Left ventricle myocardium inferior (tissue), 1 donor: ENCODE measurements around the gene SLC41A1. TPM values are rescaled to one million over a fixed set of nuclear protein-coding genes. Genes with fewer than 3 reads are reported as not detected.

ENCODE experiments used
- DNase-seq: peaks from one replicate; pipeline ENCODE4 v3.0.0-alpha.2; 2020
- H3K27ac ChIP-seq: fragments of 200-600 bp; replicated peaks from 2 replicates; pipeline ENCODE4 v1.8.0; 2021
- H3K27me3 ChIP-seq: fragments of 200-600 bp; 2 replicates; pipeline ENCODE4 v1.8.0; 2021; ENCODE audit warnings: low read depth
- H3K36me3 ChIP-seq: fragments of 200-600 bp; 2 replicates; pipeline ENCODE4 v1.8.0; 2021
- H3K4me1 ChIP-seq: fragments of 200-600 bp; 2 replicates; pipeline ENCODE4 v1.8.0; 2021
- H3K4me3 ChIP-seq: fragments of 200-600 bp; 2 replicates; pipeline ENCODE4 v1.8.0; 2021; ENCODE audit warnings: mild to moderate bottlenecking, moderate library complexity
- H3K9me3 ChIP-seq: fragments of 200-600 bp; replicated peaks from 2 replicates; pipeline ENCODE4 v1.8.0; 2021
- intact Hi-C: fragments of 100-400 bp; cut with micrococcal nuclease; formaldehyde crosslinking; loops from one replicate; pipeline ENCODE4 v1.11.0; 2022
- total RNA-seq: library from RNA; stranded (reverse); fragmentation: NEBNext Ultra II Directional; extraction: Animal tissue kit (Norgen Biotek cat#: 25700); gene quantifications from one replicate; pipeline ENCODE4 v1.2.1, GENCODE V29; 2021
- TF ChIP-seq, protein P1 (sequence below): fragments of 200-600 bp; IDR thresholded peaks from 2 replicates; pipeline ENCODE4 v1.8.0; 2021; ENCODE audit warnings: antibody characterized with exemption, mild to moderate bottlenecking, borderline replicate concordance
- donor health status: DM: no; HTN: yes; CAD: no; lungs with severe emphysema.

The SLC41A1 gene
- total RNA-seq, 1 donor from 2014 or later, result 486 TPM

DNA sequence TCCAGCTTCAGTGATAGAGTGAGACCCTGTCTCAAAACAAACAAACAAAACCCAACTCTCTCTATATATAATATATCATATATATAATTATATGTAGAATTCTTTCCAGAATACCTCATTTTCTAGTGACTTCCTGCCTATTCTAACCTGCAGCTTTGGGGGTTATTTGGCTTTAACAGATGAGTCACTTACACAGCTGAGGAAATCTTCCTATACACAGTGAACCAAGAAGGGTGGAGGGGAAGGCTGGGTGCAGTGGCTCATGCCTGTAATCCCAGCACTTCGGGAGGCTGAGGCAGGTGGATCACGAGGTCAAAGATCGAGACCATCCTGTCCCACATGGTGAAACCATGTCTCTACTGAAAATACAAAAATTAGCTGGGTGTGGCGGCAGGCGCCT lies 47.0 kb downstream of the SLC41A1 start:
- Histone ChIP-seq H3K27ac (no peak overlapping the region), H3K27me3 (no peaks in the 10 kb centered on the region), H3K4me1 (no peaks in the 10 kb centered on the region), H3K4me3 (no peak overlapping the region), H3K36me3 (peaks cover 10% of the 10 kb centered on the region), H3K9me3 (no peaks in the 10 kb centered on the region)
- TF ChIP-seq, protein P1, sequence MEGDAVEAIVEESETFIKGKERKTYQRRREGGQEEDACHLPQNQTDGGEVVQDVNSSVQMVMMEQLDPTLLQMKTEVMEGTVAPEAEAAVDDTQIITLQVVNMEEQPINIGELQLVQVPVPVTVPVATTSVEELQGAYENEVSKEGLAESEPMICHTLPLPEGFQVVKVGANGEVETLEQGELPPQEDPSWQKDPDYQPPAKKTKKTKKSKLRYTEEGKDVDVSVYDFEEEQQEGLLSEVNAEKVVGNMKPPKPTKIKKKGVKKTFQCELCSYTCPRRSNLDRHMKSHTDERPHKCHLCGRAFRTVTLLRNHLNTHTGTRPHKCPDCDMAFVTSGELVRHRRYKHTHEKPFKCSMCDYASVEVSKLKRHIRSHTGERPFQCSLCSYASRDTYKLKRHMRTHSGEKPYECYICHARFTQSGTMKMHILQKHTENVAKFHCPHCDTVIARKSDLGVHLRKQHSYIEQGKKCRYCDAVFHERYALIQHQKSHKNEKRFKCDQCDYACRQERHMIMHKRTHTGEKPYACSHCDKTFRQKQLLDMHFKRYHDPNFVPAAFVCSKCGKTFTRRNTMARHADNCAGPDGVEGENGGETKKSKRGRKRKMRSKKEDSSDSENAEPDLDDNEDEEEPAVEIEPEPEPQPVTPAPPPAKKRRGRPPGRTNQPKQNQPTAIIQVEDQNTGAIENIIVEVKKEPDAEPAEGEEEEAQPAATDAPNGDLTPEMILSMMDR, result no peak
- intact Hi-C loops, result no loop called here
- no peak for DNase-seq

DNA sequence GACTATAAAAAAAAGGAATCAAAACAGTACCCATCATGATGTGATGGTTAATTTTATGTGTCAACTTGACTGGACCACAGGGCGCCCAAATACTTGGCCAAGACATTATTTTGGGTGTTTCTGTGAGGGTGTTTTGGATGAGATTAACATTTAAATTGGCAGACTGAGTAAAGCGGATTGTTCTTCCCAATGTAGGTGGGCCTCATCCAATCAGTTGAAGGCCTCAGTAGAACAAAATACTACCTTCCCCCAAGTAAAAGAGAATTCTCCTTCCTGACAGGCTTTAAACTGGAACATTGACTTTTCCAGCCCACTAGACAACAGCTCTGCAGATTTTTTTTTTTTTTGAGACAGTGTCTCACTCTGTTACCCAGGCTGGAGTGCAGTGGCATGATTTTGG lies 48.4 kb downstream of the SLC41A1 start:
- TF ChIP-seq, protein P1, result no peak
- H3K9me3 ChIP-seq, result no peaks in the 10 kb centered on the region
- H3K4me3 ChIP-seq, result no peak overlapping the region
- intact Hi-C loops, result no loop called here
- H3K4me1 ChIP-seq, result no peaks in the 10 kb centered on the region
- no peak overlapping the region for H3K27ac ChIP-seq
- H3K27me3 ChIP-seq, result no peaks in the 10 kb centered on the region
- no peak for DNase-seq
- no peaks in the 10 kb centered on the region for H3K36me3 ChIP-seq

DNA sequence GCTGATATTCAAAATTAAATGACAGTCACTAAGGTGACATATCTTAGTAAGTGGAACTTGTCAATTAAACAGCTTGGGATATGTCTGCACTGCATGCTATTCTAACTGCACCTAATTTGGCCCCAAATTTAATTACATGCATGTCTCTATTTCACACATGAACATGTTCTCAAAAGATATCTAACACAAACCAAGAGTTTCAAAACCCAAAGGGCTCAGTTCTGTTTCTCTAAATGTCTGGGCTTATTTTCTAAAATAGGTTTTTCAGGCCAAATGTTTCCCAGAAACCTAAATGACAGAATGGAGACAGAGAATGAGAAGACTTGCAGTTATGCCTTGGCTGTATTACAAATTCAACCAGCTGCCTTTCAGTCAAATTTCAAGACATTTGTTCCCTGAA lies 49.0 kb downstream of the SLC41A1 start:
- Histone ChIP-seq H3K36me3 (no peaks in the 10 kb centered on the region), H3K27me3 (no peaks in the 10 kb centered on the region), H3K4me3 (no peak overlapping the region), H3K9me3 (no peaks in the 10 kb centered on the region), H3K27ac (no peak overlapping the region), H3K4me1 (no peaks in the 10 kb centered on the region)
- TF ChIP-seq, protein P1, result no peak
- intact Hi-C loops, result no loop called here
- no peak for DNase-seq

DNA sequence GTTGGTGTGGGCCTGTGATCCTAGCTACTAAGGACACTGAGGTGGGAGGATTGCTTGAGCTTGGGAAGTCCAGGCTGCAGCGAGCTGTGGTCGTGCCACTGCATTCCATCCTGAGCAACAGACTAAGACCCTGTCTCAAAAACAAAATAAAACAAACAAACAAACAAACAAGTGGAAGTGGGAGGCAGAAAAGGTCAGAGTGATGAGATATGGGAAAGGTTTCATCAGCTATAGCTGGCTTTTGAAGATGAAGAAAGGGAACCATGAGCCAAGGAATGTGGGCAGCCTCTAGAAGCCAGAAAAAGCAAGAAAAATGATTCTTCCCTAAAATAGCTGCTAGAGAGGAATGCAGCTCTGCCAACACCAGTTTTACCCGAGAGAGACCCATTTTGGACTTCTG lies 52.4 kb downstream of the SLC41A1 start:
- Histone ChIP-seq H3K4me1 (no peaks in the 10 kb centered on the region), H3K9me3 (no peaks in the 10 kb centered on the region), H3K36me3 (no peaks in the 10 kb centered on the region), H3K27ac (no peak overlapping the region), H3K4me3 (no peak overlapping the region), H3K27me3 (no peaks in the 10 kb centered on the region)
- intact Hi-C loops, result no loop called here
- DNase-seq, result no peak
- TF ChIP-seq, protein P1, result no peak

DNA sequence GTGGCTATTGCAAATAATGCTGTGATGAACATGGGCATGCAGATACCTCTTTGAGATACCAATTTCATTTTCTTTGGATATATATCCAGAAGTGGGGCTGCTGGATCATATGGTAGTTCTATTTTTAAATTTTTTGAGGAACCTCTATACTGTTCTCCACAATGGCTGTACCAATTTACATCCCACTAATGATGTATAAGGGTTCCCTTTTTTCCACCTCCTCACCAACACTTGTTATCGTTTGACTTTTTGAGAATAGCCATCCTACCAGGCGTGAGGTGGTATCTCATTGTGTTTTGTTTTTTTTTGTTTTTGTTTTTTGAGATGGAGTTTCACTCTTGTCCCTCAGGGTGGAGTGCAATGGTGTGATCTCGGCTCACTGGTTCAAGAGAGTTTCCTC lies 56.4 kb downstream of the SLC41A1 start:
- Histone ChIP-seq H3K9me3 (no peaks in the 10 kb centered on the region), H3K36me3 (no peaks in the 10 kb centered on the region), H3K4me1 (no peaks in the 10 kb centered on the region), H3K4me3 (no peak overlapping the region), H3K27ac (no peak overlapping the region), H3K27me3 (no peaks in the 10 kb centered on the region)
- DNase-seq, result no peak
- intact Hi-C loops, result no loop called here
- TF ChIP-seq, protein P1, result no peak

DNA sequence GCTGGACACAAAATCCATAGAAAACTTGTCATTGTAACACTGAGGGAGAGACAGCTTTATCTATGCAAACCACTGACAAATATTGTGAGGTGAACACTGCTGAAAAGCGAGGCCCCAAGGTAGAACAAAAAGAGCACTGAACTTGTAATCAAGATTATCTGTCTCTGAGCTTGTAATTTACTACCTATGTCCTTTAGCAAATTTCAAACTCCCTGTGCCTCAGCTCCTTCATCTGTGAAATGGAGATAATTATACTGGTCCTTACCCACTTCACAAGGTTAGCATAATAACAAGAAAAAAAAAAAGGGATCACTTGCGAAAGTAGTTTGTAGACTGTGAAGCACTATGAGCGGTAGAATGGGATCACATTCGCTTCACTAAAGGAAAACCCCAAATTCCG lies 58.1 kb downstream of the SLC41A1 start:
- Histone ChIP-seq H3K4me3 (no peak overlapping the region), H3K4me1 (peaks cover 6% of the 10 kb centered on the region), H3K27ac (no peak overlapping the region), H3K9me3 (no peaks in the 10 kb centered on the region), H3K36me3 (no peaks in the 10 kb centered on the region), H3K27me3 (no peaks in the 10 kb centered on the region)
- intact Hi-C loops, result no loop called here
- DNase-seq, result no peak
- TF ChIP-seq, protein P1, result no peak
